ENCODE results near the gene RPS18. TPM values are rescaled to one million over a fixed set of nuclear protein-coding genes. Genes with fewer than 3 reads are reported as not detected.

RPS18 gene
- total RNA-seq, 1 donor from 2014 or later = 2,626 TPM

GRCh38 chr6:33297406-33297955 lies 25.6 kb downstream of the RPS18 start:
- Mint-ChIP-seq H3K27me3 (ENCODE audit: low read depth) (no peaks in the 10 kb centered on the region), H3K36me3 (no peaks in the 10 kb centered on the region), H3K4me1 (peaks cover 22% of the 10 kb centered on the region), H3K27ac (peak overlapping the region; percentile 97), H3K9me3 (no peaks in the 10 kb centered on the region), H3K4me3 (peak overlapping the region; percentile 99)
- no peak for TF ChIP-seq CTCF (IDR thresholded peaks at IDR 0.05; ENCODE audit: unreplicated experiment)
- DNase-seq (ENCODE audit: low spot score in 2 of 2, unreplicated experiment in 2 of 2) = peak in 1 of 2 experiments; percentile 61

- DNase-seq (ENCODE audit: low spot score in 2 of 2, unreplicated experiment in 2 of 2) = peak in 1 of 2 experiments; percentile 59
- no peaks in the 10 kb centered on the region for H3K27me3 Mint-ChIP-seq (ENCODE audit: low read depth)
- H3K36me3 Mint-ChIP-seq = no peaks in the 10 kb centered on the region
- TF ChIP-seq CTCF (IDR thresholded peaks at IDR 0.05; ENCODE audit: unreplicated experiment) = no peak
- H3K4me1 Mint-ChIP-seq = peaks cover 22% of the 10 kb centered on the region
- peak overlapping the region; percentile 97 for H3K27ac Mint-ChIP-seq
- H3K4me3 Mint-ChIP-seq = peak overlapping the region; percentile 99
- no peaks in the 10 kb centered on the region for H3K9me3 Mint-ChIP-seq
Measured at GRCh38 chr6:33297956-33298772, 26.3 kb downstream of the RPS18 start.

- H3K9me3 Mint-ChIP-seq = no peaks in the 10 kb centered on the region
- peak within 1 kb of the TSS; percentile 99 for H3K27ac Mint-ChIP-seq
- H3K4me1 Mint-ChIP-seq = peaks cover 22% of the 10 kb centered on the region
- H3K27me3 Mint-ChIP-seq (ENCODE audit: low read depth) = no peaks in the 10 kb centered on the region
- peak within 1 kb of the TSS; percentile 99 for H3K4me3 Mint-ChIP-seq
- H3K36me3 Mint-ChIP-seq = peaks cover 1% of the 10 kb centered on the region
- no peak for TF ChIP-seq CTCF (IDR thresholded peaks at IDR 0.05; ENCODE audit: unreplicated experiment)
- peak in 1 of 2 experiments; percentile 54 for DNase-seq (ENCODE audit: low spot score in 2 of 2, unreplicated experiment in 2 of 2)
Measured at GRCh38 chr6:33298773-33299236, 26.9 kb downstream of the RPS18 start, which contains the start of gene RGL2. Gene RGL2 (minus strand): TSS chr6:33298942. CDS start chr6:33298610, 332 bp downstream.

GRCh38 chr6:33299237-33299944 lies 27.5 kb downstream of the RPS18 start:
- Mint-ChIP-seq H3K9me3 (no peaks in the 10 kb centered on the region), H3K4me3 (peak overlapping the region; percentile 99), H3K27ac (peak overlapping the region; percentile 99), H3K4me1 (peaks cover 22% of the 10 kb centered on the region), H3K36me3 (peaks cover 1% of the 10 kb centered on the region), H3K27me3 (ENCODE audit: low read depth) (no peaks in the 10 kb centered on the region)
- peak in 1 of 2 experiments; percentile 85 for DNase-seq (ENCODE audit: low spot score in 2 of 2, unreplicated experiment in 2 of 2)
- TF ChIP-seq CTCF (IDR thresholded peaks at IDR 0.05; ENCODE audit: unreplicated experiment) = peak; percentile 69

- TF ChIP-seq CTCF (IDR thresholded peaks at IDR 0.05; ENCODE audit: unreplicated experiment) = no peak
- Mint-ChIP-seq H3K27ac (peak overlapping the region; percentile 10), H3K36me3 (peaks cover 10% of the 10 kb centered on the region), H3K27me3 (ENCODE audit: low read depth) (no peaks in the 10 kb centered on the region), H3K4me3 (peak overlapping the region; percentile 6), H3K9me3 (no peaks in the 10 kb centered on the region), H3K4me1 (peaks cover 19% of the 10 kb centered on the region)
- no peak for DNase-seq (ENCODE audit: low spot score in 2 of 2, unreplicated experiment in 2 of 2)
Measured at GRCh38 chr6:33301877-33302276, 30.0 kb downstream of the RPS18 start.
